ENCODE results near the gene MYO18B.

The MYO18B gene

DNA sequence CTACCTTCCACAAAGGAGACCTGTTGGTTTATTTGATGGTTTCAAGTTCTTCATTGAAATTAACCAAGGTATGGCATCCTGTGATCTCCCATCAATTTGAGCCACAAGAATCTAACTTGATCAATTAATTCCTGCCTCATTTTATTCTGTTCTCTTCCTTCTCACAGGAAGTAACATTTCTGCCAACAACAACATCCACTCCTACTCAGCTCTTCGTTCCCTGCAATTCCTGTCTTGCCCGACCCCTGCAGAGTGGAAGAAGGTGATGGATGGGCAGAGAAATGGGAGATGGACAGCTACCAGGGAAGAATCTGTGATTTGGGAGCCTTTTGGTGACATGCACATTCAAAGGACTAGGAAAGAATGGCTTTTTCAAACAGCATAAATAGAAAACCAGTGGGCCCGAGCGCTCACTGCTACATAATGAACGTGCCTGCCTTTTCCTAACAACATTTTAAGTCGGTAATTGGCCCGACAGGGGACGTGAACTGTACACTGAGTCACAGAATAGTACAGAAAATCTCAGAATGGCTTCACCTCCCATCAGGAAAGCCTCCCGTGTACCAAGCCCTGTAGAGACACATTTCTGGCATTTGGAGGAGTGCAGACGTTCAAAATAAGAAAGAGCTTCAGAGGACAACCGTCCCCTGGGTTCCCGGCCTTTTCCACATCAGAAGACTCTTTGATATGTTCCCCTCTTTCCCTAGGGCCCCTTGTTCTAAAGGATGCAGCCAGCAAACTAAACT lies 314.6 kb downstream of the MYO18B start:
- TF ChIP-seq, protein P1, sequence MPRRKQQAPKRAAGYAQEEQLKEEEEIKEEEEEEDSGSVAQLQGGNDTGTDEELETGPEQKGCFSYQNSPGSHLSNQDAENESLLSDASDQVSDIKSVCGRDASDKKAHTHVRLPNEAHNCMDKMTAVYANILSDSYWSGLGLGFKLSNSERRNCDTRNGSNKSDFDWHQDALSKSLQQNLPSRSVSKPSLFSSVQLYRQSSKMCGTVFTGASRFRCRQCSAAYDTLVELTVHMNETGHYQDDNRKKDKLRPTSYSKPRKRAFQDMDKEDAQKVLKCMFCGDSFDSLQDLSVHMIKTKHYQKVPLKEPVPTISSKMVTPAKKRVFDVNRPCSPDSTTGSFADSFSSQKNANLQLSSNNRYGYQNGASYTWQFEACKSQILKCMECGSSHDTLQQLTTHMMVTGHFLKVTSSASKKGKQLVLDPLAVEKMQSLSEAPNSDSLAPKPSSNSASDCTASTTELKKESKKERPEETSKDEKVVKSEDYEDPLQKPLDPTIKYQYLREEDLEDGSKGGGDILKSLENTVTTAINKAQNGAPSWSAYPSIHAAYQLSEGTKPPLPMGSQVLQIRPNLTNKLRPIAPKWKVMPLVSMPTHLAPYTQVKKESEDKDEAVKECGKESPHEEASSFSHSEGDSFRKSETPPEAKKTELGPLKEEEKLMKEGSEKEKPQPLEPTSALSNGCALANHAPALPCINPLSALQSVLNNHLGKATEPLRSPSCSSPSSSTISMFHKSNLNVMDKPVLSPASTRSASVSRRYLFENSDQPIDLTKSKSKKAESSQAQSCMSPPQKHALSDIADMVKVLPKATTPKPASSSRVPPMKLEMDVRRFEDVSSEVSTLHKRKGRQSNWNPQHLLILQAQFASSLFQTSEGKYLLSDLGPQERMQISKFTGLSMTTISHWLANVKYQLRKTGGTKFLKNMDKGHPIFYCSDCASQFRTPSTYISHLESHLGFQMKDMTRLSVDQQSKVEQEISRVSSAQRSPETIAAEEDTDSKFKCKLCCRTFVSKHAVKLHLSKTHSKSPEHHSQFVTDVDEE (CRISPR knock-in tag; IDR thresholded peaks at IDR 0.05), result no peak
- TF ChIP-seq, protein P2, sequence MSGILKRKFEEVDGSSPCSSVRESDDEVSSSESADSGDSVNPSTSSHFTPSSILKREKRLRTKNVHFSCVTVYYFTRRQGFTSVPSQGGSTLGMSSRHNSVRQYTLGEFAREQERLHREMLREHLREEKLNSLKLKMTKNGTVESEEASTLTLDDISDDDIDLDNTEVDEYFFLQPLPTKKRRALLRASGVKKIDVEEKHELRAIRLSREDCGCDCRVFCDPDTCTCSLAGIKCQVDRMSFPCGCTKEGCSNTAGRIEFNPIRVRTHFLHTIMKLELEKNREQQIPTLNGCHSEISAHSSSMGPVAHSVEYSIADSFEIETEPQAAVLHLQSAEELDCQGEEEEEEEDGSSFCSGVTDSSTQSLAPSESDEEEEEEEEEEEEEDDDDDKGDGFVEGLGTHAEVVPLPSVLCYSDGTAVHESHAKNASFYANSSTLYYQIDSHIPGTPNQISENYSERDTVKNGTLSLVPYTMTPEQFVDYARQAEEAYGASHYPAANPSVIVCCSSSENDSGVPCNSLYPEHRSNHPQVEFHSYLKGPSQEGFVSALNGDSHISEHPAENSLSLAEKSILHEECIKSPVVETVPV (CRISPR knock-in tag; IDR thresholded peaks at IDR 0.05), result no peak
- TF ChIP-seq TCF4 (CRISPR knock-in tag; IDR thresholded peaks at IDR 0.05; ENCODE audit: borderline replicate concordance) (no peak), SNAI2 (CRISPR knock-in tag; IDR thresholded peaks at IDR 0.05) (no peak), ZC3H10 (CRISPR knock-in tag; IDR thresholded peaks at IDR 0.05) (no peak), BACH2 (CRISPR knock-in tag; IDR thresholded peaks at IDR 0.05; ENCODE audit: borderline replicate concordance) (no peak), ZNF565 (CRISPR knock-in tag; conservative IDR thresholded peaks at IDR 0.05; ENCODE audit: low read depth) (no peak), GLIS3 (CRISPR knock-in tag; IDR thresholded peaks at IDR 0.05) (no peak), ARNTL (CRISPR knock-in tag; IDR thresholded peaks at IDR 0.05; ENCODE audit: borderline replicate concordance, low read depth) (no peak), ZFP30 (CRISPR knock-in tag; IDR thresholded peaks at IDR 0.05) (no peak), RARB (CRISPR knock-in tag; IDR thresholded peaks at IDR 0.05) (no peak), OSR1 (CRISPR knock-in tag; IDR thresholded peaks at IDR 0.05) (no peak), ESRRG (CRISPR knock-in tag; IDR thresholded peaks at IDR 0.05) (no peak), ISL1 (CRISPR knock-in tag; IDR thresholded peaks at IDR 0.05) (no peak)
- TF ChIP-seq, protein P3, sequence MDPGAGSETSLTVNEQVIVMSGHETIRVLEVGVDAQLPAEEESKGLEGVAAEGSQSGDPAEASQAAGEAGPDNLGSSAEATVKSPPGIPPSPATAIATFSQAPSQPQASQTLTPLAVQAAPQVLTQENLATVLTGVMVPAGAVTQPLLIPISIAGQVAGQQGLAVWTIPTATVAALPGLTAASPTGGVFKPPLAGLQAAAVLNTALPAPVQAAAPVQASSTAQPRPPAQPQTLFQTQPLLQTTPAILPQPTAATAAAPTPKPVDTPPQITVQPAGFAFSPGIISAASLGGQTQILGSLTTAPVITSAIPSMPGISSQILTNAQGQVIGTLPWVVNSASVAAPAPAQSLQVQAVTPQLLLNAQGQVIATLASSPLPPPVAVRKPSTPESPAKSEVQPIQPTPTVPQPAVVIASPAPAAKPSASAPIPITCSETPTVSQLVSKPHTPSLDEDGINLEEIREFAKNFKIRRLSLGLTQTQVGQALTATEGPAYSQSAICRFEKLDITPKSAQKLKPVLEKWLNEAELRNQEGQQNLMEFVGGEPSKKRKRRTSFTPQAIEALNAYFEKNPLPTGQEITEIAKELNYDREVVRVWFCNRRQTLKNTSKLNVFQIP (CRISPR knock-in tag; IDR thresholded peaks at IDR 0.05; ENCODE audit: borderline replicate concordance, low read depth), result no peak
- TF ChIP-seq, protein P4, sequence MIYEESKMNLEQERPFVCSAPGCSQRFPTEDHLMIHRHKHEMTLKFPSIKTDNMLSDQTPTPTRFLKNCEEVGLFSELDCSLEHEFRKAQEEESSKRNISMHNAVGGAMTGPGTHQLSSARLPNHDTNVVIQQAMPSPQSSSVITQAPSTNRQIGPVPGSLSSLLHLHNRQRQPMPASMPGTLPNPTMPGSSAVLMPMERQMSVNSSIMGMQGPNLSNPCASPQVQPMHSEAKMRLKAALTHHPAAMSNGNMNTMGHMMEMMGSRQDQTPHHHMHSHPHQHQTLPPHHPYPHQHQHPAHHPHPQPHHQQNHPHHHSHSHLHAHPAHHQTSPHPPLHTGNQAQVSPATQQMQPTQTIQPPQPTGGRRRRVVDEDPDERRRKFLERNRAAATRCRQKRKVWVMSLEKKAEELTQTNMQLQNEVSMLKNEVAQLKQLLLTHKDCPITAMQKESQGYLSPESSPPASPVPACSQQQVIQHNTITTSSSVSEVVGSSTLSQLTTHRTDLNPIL (CRISPR knock-in tag; IDR thresholded peaks at IDR 0.05; ENCODE audit: low read depth), result no peak
- TF ChIP-seq, protein P5, sequence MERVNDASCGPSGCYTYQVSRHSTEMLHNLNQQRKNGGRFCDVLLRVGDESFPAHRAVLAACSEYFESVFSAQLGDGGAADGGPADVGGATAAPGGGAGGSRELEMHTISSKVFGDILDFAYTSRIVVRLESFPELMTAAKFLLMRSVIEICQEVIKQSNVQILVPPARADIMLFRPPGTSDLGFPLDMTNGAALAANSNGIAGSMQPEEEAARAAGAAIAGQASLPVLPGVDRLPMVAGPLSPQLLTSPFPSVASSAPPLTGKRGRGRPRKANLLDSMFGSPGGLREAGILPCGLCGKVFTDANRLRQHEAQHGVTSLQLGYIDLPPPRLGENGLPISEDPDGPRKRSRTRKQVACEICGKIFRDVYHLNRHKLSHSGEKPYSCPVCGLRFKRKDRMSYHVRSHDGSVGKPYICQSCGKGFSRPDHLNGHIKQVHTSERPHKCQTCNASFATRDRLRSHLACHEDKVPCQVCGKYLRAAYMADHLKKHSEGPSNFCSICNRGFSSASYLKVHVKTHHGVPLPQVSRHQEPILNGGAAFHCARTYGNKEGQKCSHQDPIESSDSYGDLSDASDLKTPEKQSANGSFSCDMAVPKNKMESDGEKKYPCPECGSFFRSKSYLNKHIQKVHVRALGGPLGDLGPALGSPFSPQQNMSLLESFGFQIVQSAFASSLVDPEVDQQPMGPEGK (CRISPR knock-in tag; IDR thresholded peaks at IDR 0.05; ENCODE audit: borderline replicate concordance), result no peak

DNA sequence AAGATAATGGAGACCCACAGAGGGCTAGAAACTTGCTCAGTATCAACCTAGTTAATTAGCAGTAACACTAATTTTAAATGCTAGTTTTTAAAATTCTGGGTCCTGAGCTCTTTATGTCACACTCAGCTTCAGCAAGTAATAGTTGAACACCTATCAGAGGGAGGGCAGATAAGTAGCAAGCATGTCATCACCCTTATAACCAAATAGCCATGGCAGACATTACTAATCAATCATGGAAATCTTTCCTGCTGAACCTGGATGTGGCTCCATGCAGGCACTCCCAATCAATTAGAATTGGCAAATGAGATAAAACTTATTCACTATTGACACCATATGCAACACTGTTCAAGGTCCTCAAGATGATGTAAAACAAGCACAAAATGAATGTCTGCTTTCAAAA lies 315.7 kb downstream of the MYO18B start:
- TF ChIP-seq CSDC2 (CRISPR knock-in tag; IDR thresholded peaks at IDR 0.05) (no peak), BACH2 (CRISPR knock-in tag; IDR thresholded peaks at IDR 0.05; ENCODE audit: borderline replicate concordance) (no peak), GLIS3 (CRISPR knock-in tag; IDR thresholded peaks at IDR 0.05) (no peak), ZFP3 (CRISPR knock-in tag; IDR thresholded peaks at IDR 0.05) (no peak), PPARA (CRISPR knock-in tag; IDR thresholded peaks at IDR 0.05; ENCODE audit: borderline replicate concordance) (no peak)
- ATAC-seq, result no peak

More for the DNA sequence above, 314.6 kb downstream of the MYO18B start:
- no peak for ATAC-seq

DNA sequence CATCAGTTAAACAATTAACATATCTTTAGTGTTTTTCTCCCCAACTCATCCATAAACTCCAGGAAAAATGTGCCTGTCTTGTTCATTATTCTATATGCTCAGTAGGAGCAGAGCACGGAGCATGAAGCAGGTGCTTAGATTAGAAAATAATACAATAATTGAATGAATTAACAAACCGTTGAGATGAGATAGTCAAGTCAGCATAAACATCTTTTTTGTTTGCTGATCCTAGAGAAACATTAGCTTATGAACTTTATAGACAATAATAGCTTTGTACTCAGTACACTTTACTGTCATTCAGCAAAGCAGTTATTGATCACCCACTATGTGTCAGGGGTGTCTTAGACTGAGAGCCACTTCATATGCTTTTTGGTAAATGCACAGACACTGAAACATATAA lies 322.1 kb downstream of the MYO18B start:
- no peak for ATAC-seq
- TF ChIP-seq TOX (CRISPR knock-in tag; IDR thresholded peaks at IDR 0.05; ENCODE audit: borderline replicate concordance) (no peak), OSR1 (CRISPR knock-in tag; IDR thresholded peaks at IDR 0.05) (no peak), BACH2 (CRISPR knock-in tag; IDR thresholded peaks at IDR 0.05; ENCODE audit: borderline replicate concordance) (no peak), GLIS3 (CRISPR knock-in tag; IDR thresholded peaks at IDR 0.05) (no peak), ZC3H10 (CRISPR knock-in tag; IDR thresholded peaks at IDR 0.05) (no peak), TCF4 (CRISPR knock-in tag; IDR thresholded peaks at IDR 0.05; ENCODE audit: borderline replicate concordance) (no peak), CSDC2 (CRISPR knock-in tag; IDR thresholded peaks at IDR 0.05) (no peak), ISL1 (CRISPR knock-in tag; IDR thresholded peaks at IDR 0.05) (no peak), RARB (CRISPR knock-in tag; IDR thresholded peaks at IDR 0.05) (no peak), ZNF565 (CRISPR knock-in tag; conservative IDR thresholded peaks at IDR 0.05; ENCODE audit: low read depth) (no peak), ZFP30 (CRISPR knock-in tag; IDR thresholded peaks at IDR 0.05) (no peak), ARNTL (CRISPR knock-in tag; IDR thresholded peaks at IDR 0.05; ENCODE audit: borderline replicate concordance, low read depth) (no peak), SNAI2 (CRISPR knock-in tag; IDR thresholded peaks at IDR 0.05) (no peak), ZNF70 (CRISPR knock-in tag; IDR thresholded peaks at IDR 0.05) (no peak)
